ENCODE measurements around the gene GSTP1.
"Not testable (repeated sequence)": the region's sequence is repeated elsewhere in the genome, so short reads cannot be mapped to it uniquely, and the experiment has no call there.

The GSTP1 gene

DNA sequence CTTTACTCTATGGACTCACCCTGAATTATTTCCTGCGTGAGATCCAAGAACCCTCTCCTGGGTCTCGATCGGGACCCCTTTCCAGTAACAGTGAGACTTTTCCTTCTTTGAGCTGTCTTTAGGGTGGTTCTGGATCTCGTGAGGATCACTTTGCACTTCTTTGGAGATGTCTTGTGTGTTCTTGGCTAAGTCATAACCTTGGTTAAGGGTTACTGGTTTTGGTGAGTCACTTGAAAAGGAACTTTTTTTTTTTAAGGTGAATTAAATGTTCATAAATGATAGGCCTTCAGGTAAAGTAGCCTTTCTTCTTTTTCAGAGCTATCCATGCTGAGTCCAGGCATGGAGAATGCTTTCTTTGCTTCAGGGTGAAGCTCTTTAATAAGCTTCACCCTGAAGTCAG lies 19.4 kb upstream of the GSTP1 start:
- DNase-seq, result no peak

DNA sequence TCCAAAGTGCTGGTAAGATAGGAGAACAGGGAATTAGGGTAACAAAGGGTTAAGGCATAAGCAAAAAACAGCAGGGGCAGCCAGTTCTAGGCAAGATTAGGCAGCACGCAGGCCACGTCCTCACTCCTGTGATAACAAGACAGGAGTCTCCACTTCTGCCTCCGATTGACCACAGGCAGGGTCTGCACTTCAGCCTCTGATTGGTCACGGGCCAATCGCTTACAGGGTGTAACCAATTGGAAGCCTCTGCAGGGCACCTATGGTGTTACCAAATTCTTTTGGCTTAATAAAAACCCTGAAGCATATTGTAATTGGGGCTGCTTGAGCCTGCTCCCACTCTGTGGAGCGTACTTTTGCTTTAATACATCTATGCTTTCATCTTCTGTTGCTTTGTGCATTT lies 12.2 kb upstream of the GSTP1 start:
- DNase-seq, result no peak

DNA sequence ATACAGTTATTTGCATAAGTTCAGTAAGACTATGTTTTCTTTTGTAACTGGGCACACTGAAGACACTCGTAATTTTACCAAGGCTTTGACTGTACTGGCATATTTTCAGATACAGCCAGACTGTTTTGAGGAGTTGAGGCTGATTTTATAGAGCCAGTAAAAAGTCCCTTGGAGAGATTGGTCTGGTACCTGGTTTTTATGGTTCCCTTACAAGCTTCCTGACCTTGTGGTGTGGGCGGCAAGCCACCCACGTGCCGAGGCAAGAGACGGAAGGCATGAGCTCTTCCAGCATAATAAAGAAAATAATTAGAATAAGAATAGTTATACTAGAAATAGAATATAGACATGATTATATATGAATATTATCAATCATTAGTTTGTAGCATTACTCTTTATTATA lies 11.3 kb upstream of the GSTP1 start:
- no peak for DNase-seq

DNA sequence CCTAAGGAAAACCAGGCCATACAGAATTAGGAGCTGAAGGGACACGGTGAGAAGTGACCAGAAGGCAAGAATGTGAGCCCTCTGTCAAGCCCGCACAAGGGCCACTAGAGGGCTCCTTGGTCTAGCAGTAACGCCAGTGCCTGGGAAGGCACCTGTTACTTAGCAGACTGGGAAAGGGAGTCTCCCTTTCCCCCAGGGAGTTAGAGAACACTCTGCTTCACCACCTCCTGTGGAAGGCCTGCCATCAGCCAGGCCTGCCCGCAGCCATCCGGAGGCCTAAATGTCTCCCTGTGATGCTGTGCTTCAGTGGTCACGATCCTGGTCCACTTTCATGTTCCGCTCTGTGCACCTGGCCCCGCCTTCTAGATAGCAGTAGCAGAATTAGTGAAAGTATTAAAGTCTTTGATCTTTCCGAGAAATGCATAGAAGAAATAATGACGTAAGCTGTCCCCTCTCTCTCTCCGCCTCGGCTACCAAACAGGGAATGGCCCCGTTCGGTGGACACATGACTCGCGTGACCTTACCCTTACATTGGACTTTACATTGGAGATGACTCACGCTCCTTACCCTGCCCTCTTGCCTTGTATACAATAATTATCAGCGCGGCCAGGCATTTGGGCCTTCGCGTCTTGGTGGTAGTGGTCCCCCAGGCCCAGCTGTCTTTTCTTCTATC lies 10.7 kb upstream of the GSTP1 start:
- no peak for DNase-seq

DNA sequence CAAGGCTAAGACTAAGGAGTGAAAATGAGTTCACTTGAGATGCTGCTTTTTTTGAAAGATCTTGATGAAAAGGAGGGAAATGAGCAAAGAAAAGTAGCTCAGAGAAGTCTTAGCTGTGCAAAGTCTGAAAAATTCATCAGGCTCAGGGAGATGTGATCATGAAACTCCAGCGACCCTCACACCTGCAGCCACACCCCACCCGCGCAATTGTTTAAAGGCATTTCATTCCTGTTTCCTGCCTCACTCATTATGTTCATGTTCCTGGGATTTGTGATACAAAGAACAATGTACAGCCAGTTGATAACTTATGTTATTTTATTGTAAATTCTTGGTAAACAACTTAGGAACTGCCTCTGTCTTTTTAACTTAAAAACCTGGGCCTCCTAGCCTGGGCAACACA lies 8.7 kb upstream of the GSTP1 start:
- no peak for DNase-seq

DNA sequence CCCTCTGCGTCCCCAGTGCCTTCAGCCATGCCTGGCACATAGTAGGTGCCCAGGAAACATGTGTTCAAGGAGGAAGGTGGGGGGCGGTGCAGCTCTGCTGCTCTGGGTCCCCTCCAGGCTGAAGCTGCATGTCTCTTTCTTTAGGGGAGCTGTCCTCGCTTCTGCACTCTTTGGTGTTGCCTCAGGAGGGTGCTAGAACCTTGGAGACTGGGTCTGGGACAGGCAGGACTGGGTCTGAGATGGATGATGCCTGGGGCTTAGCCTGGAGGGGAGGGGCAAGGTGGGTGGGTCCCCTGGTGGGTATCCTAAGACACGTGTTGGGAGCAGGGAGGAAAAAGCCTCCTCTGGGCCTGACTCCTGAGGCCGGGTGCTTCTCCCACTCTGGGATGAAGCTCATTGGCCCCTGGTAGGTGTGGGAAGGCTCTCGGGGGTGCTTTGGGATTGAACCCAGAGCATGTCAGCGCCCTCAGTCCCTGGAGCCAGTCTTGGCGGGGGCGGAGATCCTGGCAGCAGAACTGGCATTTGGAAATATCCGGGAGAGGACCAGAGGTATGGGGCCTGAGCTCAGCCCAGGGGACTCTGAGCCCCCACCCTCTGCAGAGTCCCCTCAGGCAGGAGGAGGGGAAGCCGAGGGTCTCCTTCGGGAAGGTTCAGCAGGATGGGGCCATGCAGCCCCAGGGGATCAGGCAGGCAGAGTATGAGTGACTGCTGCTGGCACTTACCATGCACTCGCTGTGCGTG lies 6.7 kb upstream of the GSTP1 start:
- DNase-seq, result no peak

DNA sequence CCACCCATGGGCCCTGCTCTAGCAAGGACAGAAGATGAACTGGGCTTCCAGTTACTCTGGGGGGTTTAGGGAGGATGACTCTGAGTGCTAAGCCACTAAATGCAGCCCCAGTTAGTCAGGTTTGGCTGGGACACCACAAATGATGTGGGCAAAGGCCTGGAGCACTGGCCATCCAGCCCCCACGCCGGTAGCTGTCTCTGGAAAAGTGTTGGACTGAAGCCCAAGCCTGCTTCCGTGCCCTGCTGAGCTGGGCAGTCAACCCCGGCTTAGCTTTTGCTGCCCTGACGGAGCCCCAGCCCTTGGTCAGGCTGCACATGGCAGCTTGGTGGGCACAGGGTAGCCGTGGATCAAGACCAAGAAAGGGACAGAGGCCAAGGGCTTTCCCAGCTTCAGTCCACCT lies 5.7 kb upstream of the GSTP1 start:
- no peak for DNase-seq

DNA sequence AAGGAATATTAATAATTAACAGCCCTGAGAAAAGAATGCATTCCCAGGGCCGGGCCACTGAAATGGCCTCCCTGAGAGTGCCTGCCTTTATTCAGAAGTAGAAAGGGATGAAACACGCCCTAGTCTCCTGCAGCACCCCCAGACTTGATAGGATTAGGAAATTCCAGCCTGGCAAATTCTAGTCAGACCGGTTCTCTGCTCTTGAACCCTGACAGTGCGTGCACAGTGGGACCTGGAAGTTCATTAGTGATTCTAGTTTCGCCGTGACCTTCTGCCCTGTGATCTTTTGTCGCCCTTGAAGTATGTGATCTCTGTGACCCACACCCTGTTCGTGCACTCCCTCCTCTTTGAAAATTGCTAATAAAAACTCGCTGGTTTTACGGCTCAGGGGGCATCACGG lies 2.1 kb upstream of the GSTP1 start:
- DNase-seq, result no peak

DNA sequence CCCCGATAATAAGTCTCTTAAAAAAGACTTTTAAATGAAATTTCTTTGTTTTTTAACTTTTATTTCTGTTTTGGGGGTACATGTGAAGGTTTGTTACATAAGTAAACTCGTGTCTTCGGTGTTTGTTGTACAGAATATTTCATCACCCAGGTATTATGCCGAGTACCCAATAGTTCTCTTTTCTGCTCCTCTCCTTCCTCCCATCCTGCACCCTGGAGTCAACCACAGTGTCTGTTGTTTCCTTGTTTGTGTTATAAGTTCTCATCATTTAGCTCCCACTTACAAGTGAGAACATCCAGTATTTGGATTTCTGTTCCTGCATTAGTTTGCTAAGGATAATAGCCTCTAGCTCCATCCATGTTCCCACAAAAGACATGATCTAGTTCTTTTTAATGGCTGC lies 1.6 kb upstream of the GSTP1 start:
- DNase-seq, result no peak

DNA sequence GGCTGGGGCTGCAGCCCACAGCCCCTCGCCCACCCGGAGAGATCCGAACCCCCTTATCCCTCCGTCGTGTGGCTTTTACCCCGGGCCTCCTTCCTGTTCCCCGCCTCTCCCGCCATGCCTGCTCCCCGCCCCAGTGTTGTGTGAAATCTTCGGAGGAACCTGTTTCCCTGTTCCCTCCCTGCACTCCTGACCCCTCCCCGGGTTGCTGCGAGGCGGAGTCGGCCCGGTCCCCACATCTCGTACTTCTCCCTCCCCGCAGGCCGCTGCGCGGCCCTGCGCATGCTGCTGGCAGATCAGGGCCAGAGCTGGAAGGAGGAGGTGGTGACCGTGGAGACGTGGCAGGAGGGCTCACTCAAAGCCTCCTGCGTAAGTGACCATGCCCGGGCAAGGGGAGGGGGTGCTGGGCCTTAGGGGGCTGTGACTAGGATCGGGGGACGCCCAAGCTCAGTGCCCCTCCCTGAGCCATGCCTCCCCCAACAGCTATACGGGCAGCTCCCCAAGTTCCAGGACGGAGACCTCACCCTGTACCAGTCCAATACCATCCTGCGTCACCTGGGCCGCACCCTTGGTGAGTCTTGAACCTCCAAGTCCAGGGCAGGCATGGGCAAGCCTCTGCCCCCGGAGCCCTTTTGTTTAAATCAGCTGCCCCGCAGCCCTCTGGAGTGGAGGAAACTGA lies 731 bp downstream of the GSTP1 start:
- DNase-seq, result no peak

DNA sequence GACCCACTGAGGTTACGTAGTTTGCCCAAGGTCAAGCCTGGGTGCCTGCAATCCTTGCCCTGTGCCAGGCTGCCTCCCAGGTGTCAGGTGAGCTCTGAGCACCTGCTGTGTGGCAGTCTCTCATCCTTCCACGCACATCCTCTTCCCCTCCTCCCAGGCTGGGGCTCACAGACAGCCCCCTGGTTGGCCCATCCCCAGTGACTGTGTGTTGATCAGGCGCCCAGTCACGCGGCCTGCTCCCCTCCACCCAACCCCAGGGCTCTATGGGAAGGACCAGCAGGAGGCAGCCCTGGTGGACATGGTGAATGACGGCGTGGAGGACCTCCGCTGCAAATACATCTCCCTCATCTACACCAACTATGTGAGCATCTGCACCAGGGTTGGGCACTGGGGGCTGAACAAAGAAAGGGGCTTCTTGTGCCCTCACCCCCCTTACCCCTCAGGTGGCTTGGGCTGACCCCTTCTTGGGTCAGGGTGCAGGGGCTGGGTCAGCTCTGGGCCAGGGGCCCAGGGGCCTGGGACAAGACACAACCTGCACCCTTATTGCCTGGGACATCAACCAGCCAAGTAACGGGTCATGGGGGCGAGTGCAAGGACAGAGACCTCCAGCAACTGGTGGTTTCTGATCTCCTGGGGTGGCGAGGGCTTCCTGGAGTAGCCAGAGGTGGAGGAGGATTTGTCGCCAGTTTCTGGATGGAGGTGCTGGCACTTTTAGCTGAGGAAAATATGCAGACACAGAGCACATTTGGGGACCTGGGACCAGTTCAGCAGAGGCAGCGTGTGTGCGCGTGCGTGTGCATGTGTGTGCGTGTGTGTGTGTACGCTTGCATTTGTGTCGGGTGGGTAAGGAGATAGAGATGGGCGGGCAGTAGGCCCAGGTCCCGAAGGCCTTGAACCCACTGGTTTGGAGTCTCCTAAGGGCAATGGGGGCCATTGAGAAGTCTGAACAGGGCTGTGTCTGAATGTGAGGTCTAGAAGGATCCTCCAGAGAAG lies 1.6 kb downstream of the GSTP1 start:
- DNase-seq, result no peak

DNA sequence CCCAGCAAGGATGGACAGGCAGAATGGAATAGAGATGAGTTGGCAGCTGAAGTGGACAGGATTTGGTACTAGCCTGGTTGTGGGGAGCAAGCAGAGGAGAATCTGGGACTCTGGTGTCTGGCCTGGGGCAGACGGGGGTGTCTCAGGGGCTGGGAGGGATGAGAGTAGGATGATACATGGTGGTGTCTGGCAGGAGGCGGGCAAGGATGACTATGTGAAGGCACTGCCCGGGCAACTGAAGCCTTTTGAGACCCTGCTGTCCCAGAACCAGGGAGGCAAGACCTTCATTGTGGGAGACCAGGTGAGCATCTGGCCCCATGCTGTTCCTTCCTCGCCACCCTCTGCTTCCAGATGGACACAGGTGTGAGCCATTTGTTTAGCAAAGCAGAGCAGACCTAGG lies 2.3 kb downstream of the GSTP1 start:
- no peak for DNase-seq

DNA sequence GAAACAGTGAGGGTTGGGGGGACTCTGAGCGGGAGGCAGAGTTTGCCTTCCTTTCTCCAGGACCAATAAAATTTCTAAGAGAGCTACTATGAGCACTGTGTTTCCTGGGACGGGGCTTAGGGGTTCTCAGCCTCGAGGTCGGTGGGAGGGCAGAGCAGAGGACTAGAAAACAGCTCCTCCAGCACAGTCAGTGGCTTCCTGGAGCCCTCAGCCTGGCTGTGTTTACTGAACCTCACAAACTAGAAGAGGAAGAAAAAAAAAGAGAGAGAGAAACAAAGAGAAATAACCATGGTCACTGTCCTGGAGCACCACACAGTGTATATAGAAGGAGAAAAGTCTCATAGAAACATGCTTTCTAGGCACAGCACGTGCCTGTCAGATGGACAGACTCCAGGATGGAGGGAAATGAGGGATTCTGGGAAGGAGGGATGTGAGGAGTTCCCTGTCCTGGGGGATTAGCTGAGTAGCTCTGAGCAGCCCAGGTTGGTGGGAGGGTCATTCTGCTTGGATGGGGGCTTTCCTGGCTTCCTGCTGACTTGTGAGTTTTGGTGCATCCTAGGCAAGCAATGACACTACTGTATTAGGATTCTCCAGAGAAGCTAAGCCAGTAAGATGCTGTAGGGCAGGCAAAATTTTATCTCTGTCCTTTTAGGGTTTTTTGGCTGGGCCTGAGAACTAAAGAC lies 3.1 kb downstream of the GSTP1 start:
- DNase-seq, result no peak

DNA sequence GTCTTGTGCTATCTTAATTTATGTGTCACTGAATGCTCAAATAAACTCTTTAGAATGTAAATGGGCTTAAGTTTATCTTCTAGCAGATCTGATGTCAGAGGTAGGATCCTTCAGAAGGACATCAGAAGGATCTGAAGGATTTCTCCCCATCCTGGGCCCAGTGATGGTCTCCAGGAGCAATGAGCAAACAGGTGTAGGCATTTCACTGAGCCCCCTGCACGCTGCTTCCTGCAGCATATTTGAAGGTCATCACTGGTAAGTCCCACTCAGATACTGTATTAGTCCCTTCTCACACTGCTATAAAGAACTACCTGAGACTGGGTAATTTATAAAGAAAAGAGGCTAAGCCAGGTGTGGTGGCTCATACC lies 4.5 kb downstream of the GSTP1 start:
- DNase-seq, result no peak

DNA sequence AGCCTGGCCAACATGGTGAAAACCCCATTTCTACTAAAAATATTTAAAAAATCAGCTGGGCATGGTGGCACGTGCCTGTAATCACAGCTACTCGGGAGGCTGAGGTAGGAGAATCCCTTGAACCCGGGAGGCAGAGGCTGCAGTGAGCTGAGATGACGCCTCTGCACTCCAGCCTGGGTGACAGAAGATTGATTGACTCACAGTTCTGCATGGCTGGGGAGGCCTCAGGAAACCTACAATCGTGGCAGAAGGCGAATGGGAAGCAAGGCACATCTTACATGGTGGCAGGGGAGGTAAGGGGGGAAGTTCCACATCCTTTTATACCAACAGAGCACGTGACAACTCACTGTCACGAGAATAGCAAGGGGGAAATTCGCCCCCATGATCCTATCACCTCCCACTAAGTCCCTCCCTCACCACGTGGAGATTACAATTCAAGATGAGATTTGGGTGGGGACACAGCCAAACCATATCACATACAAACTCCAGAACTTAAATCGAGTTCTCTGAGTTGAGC lies 5.3 kb downstream of the GSTP1 start:
- DNase-seq, result not testable (repeated sequence)

DNA sequence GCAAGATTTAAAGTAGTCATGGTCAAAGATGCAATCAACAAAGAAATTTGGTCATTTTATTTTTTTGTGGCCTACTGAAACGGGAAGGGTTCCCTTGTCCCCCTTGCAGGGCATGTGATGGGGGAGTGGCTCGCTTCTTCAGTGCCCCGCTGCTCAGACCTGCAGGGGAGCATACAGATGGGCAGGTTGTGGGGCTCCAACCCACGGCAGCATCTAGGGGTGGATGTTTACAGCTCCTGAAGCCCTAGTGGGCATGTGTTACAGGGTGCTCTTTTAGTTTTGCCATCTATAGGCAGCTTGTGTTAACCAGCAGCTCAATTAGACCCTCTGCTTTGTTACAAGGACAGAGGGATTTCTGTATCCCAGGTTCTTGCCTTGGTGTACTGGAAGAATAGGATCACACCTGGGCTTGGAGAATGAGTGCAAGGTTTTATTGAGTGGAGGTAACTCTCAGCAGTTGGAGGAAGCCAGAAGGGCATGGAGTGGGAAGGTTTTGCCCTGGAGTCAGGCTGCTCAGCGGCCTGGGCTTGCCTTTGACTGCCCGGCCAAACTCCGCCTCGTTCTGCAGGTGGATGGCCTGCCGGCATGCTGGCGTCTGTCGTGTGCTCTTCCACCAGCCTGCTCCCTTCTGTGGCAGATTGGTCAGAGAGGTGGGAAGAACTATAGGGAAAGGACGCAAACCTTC lies 9.4 kb downstream of the GSTP1 start:
- no peak for DNase-seq

DNA sequence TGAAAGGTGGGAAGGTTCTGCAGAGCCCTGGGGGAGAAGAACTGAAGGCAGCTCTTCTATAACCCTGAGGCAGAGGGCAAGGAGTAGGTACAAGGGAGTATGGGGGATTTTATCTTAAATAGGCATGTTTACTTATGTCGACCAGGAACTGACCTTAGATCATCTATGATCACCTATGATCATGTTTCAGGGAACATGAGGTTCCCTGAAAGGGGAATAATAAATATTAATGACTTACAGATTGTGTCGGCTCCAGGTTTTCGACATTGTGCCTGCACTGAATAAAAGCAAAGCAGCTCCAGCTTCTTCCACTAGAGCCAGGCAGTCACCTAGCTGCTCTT lies 9.9 kb downstream of the GSTP1 start:
- DNase-seq, result no peak

DNA sequence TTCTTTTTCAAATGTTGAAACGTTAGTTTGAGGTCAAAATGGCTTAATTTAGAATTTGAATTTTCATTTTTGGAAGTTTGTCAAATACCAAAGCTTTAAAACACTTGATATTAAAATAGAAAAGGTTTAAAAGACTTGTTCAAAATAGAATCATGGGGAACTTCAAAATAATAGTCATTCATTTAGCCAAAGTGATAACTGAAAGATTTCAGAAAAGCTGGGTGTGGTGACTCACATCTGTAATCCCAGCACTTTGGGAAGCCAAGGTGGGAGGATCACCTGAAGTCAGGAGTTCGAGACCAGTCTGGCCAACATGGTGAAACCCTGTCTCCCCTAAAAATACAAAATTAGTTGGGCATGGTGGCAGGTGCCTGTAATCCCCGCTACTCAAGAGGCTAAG lies 10.9 kb downstream of the GSTP1 start:
- DNase-seq, result no peak

DNA sequence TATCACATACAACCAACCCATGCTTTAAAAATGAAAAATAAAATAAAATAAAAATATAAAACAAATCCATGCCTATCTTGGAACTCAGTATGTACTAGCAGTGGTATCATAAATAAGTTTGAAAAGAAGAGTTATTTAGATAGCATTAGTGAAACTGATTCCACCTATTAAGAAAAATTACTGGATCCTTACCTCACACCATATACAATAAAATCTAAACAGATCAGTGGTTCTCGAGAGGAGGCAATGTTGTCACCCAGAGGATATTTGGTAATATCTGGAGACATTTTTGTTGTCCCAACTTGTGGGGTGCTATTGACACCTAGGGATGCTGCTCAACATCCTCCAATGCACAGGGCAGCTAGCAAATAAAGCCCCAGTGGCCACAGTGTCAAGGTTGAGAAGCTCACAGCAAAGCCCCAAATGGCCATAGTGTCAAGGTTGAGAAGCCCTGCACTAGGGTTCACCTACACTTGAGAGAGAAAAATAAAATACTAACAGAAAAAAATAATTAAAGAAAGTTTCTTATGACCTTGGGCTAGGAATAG lies 13.2 kb downstream of the GSTP1 start:
- no peak for DNase-seq

DNA sequence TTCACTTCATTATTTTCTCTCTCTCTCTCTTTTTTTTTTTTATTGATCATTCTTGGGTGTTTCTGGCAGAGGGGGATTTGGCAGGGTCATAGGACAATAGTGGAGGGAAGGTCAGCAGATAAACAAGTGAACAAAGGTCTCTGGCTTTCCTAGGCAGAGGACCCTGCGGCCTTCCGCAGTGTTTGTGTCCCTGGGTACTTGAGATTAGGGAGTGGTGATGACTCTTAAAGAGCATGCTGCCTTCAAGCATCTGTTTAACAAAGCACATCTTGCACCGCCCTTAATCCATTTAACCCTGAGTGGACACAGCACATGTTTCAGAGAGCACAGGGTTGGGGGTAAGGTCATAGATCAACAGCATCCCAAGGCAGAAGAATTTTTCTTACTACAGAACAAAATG lies 13.8 kb downstream of the GSTP1 start:
- not testable (repeated sequence) for DNase-seq

DNA sequence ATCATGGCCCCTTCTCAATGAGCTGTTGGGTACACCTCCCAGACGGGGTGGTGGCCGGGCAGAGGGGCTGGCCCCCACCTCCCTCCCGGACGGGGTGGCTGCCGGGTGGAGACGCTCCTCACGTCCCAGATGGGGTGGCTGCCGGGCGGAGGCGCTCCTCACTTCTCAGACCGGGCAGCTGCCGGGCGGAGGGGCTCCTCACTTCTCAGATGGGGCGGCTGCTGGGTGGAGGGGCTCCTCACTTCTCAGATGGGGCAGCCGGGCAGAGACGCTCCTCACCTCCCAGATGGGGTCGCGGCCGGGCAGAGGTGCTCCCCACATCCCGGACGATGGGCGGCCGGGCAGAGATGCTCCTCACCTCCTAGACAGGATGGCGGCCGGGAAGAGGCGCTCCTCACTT lies 14.4 kb downstream of the GSTP1 start:
- DNase-seq, result not testable (repeated sequence)

DNA sequence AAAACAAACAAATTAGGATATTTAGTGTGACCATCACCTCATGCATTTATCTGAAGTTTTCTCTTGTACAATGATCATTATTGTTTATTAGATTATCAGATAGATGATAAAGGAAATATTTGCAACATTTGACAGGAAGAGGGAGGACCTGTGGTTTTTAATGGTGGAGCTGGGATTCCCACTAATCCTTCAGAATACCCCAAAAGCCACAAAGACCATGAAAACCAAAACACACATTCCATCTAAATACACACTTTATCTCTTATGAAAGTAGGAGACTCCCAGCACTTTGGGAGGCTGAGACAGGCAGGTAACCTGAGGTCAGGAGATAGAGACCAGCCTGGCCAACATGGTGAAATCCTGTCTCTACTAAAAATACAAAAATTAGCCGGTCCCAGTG lies 15.5 kb downstream of the GSTP1 start:
- DNase-seq, result no peak
